ENCODE results near the gene CAPNS2. TPM values are rescaled to one million over a fixed set of nuclear protein-coding genes. Genes with fewer than 3 reads are reported as not detected.

The CAPNS2 gene
- total RNA-seq, 1 donor from 2014 or later: 0.24 TPM

DNA sequence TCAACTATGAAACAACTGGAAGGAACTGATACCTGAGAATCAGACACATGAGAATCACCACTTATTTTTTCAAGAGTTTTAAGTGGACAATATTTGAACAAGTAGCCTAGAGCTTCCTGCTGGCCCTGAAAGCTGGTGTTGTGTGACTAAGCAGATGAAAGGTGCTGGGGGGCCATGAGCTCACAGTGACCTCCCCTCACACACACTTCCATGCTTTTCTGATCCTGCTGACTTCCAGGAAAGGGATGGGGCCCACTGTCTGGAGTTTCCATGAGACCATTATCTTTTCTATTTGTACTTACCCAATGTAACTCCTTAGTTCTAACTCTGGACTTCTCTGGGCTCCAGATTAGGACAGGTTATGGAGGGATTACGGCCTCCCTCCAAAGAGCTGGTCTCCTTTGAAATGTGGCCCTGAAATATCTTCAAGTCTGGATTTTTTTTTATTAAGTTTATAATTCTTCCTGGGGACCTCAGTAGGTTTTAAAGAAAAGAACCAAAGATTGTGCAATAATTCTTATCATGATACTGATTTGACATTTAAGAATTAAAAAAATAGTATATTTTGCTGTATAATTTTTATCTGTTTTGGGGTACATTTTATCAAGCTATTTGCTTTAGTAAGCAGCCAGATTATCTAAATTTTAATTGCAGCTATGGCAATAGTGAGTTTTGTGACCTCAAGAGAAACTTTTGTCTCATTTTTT, 4.9 kb downstream of the CAPNS2 start:
- H3K9ac ChIP-seq: no peak overlapping the region
- H3K27ac ChIP-seq: no peak overlapping the region
- Mint-ChIP-seq H3K9me3 (no peaks in the 10 kb centered on the region), H3K4me3 (no peak overlapping the region), H3K27ac (no peak overlapping the region), H3K27me3 (ENCODE audit: insufficient read depth, low read depth) (no peaks in the 10 kb centered on the region), H3K4me1 (peaks cover 4% of the 10 kb centered on the region), H3K36me3 (no peaks in the 10 kb centered on the region)
- no peaks in the 10 kb centered on the region for H3K4me1 ChIP-seq
- H4K20me1 ChIP-seq (ENCODE audit: low read depth): no peaks in the 10 kb centered on the region
- H3K4me3 ChIP-seq: no peak overlapping the region
- H3F3A ChIP-seq (ENCODE audit: low read depth): no peaks in the 10 kb centered on the region
- no peak overlapping the region for H3K4me2 ChIP-seq
- no peak for DNase-seq (ENCODE audit: low spot score)
- no peak overlapping the region for H2AFZ ChIP-seq (replicated peaks)
- no peaks in the 10 kb centered on the region for H3K79me2 ChIP-seq (ENCODE audit: low read depth)
- TF ChIP-seq EZH2phosphoT487 (IDR thresholded peaks at IDR 0.05) (no peak), EZH2 (IDR thresholded peaks at IDR 0.05) (no peak)
- TF ChIP-seq, protein P1, sequence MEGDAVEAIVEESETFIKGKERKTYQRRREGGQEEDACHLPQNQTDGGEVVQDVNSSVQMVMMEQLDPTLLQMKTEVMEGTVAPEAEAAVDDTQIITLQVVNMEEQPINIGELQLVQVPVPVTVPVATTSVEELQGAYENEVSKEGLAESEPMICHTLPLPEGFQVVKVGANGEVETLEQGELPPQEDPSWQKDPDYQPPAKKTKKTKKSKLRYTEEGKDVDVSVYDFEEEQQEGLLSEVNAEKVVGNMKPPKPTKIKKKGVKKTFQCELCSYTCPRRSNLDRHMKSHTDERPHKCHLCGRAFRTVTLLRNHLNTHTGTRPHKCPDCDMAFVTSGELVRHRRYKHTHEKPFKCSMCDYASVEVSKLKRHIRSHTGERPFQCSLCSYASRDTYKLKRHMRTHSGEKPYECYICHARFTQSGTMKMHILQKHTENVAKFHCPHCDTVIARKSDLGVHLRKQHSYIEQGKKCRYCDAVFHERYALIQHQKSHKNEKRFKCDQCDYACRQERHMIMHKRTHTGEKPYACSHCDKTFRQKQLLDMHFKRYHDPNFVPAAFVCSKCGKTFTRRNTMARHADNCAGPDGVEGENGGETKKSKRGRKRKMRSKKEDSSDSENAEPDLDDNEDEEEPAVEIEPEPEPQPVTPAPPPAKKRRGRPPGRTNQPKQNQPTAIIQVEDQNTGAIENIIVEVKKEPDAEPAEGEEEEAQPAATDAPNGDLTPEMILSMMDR (IDR thresholded peaks at IDR 0.05): no peak
- no peaks in the 10 kb centered on the region for H3K36me3 ChIP-seq
- H3K9me3 ChIP-seq (ENCODE audit: low read depth): no peaks in the 10 kb centered on the region
- H3K27me3 ChIP-seq: no peaks in the 10 kb centered on the region

DNA sequence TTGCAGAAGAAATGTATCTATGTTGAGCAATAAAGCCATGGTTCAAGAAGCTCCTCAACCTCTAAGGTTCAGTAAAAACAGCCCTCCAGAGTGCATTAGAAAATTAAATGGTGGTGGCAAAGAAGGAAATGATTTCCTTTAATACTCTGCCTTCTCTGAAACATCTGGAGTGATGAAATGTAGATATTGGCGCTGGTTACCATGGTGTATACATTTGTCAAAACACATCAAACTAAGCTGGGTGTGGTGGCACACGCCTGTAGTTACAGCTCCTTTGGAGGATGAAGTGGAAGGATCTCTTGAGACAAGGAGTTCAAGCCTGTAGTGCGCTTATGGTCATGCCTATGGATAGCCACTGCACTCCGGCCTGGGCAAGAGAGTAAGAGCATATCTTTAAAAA, 6.0 kb downstream of the CAPNS2 start:
- no peak for DNase-seq (ENCODE audit: low spot score)
- no peak overlapping the region for H3K27ac Mint-ChIP-seq

DNA sequence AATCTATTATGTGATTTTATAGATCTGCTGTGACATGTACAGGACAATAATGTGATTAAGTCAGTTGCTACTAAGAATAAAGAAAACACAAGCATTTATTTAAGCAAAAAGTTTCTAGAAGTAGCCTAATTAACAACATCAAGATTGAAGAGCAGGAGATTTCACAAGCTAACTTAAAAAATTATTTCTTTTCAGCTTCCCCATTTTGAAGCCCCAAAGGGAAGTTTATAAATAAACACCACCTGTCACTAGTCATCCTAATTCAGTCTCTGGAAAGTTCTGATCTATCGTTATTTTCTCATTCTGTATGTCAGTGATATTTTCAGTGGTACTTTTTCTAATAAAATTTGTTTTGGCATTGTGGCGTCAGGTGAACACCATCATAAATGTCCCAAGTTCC, 8.3 kb downstream of the CAPNS2 start:
- peaks cover 2% of the 10 kb centered on the region for H3K4me1 Mint-ChIP-seq
- H3K4me1 ChIP-seq: no peaks in the 10 kb centered on the region
- TF ChIP-seq EZH2phosphoT487 (IDR thresholded peaks at IDR 0.05) (no peak), EZH2 (IDR thresholded peaks at IDR 0.05) (no peak)
- TF ChIP-seq, protein P1 (IDR thresholded peaks at IDR 0.05): no peak
- no peaks in the 10 kb centered on the region for H3K36me3 Mint-ChIP-seq
- H3K27ac Mint-ChIP-seq: no peak overlapping the region
- no peaks in the 10 kb centered on the region for H3K79me2 ChIP-seq (ENCODE audit: low read depth)
- no peak overlapping the region for H3K4me3 Mint-ChIP-seq
- no peak overlapping the region for H2AFZ ChIP-seq (replicated peaks)
- no peak overlapping the region for H3K9ac ChIP-seq
- H3K4me2 ChIP-seq: no peak overlapping the region
- H3K27me3 Mint-ChIP-seq (ENCODE audit: insufficient read depth, low read depth): no peaks in the 10 kb centered on the region
- no peak for DNase-seq (ENCODE audit: low spot score)
- H4K20me1 ChIP-seq (ENCODE audit: low read depth): no peaks in the 10 kb centered on the region
- H3K36me3 ChIP-seq: no peaks in the 10 kb centered on the region
- H3K4me3 ChIP-seq: no peak overlapping the region
- H3K9me3 ChIP-seq (ENCODE audit: low read depth): no peaks in the 10 kb centered on the region
- H3F3A ChIP-seq (ENCODE audit: low read depth): no peaks in the 10 kb centered on the region
- no peak overlapping the region for H3K27ac ChIP-seq
- H3K9me3 Mint-ChIP-seq: no peaks in the 10 kb centered on the region
- H3K27me3 ChIP-seq: no peaks in the 10 kb centered on the region

More for the DNA sequence above, 6.0 kb downstream of the CAPNS2 start:
- H3K79me2 ChIP-seq (ENCODE audit: low read depth): no peaks in the 10 kb centered on the region
- TF ChIP-seq EZH2phosphoT487 (IDR thresholded peaks at IDR 0.05) (no peak), EZH2 (IDR thresholded peaks at IDR 0.05) (no peak)
- TF ChIP-seq, protein P1 (IDR thresholded peaks at IDR 0.05): no peak
- Mint-ChIP-seq H3K4me3 (no peak overlapping the region), H3K9me3 (no peaks in the 10 kb centered on the region), H3K36me3 (no peaks in the 10 kb centered on the region), H3K27me3 (ENCODE audit: insufficient read depth, low read depth) (no peaks in the 10 kb centered on the region), H3K4me1 (peaks cover 4% of the 10 kb centered on the region)
- no peak overlapping the region for H3K27ac ChIP-seq
- no peak overlapping the region for H3K4me3 ChIP-seq
- H3K4me2 ChIP-seq: no peak overlapping the region
- H4K20me1 ChIP-seq (ENCODE audit: low read depth): no peaks in the 10 kb centered on the region
- H3K36me3 ChIP-seq: no peaks in the 10 kb centered on the region
- no peak overlapping the region for H3K9ac ChIP-seq
- no peaks in the 10 kb centered on the region for H3K4me1 ChIP-seq
- no peak overlapping the region for H2AFZ ChIP-seq (replicated peaks)
- H3F3A ChIP-seq (ENCODE audit: low read depth): no peaks in the 10 kb centered on the region
- H3K9me3 ChIP-seq (ENCODE audit: low read depth): no peaks in the 10 kb centered on the region
- no peaks in the 10 kb centered on the region for H3K27me3 ChIP-seq
